Stimulated activated CD8-positive, alpha-beta memory T cell treated with anti-CD3 and anti-CD28 coated beads, Interleukin-2, amount 100 ng/mL, for 48 hours (primary cell): ENCODE measurements around the gene ZMYM2.
"Not testable (repeated sequence)": the region's sequence is repeated elsewhere in the genome, so short reads cannot be mapped to it uniquely, and the experiment has no call there.

ENCODE experiments used
- DNase-seq, 2 donors: peaks; one replicate each; pipeline ENCODE4 v3.0.0-alpha.2; 2020; ENCODE audit warnings: low read depth in 2 of 2

ZMYM2 gene

DNA sequence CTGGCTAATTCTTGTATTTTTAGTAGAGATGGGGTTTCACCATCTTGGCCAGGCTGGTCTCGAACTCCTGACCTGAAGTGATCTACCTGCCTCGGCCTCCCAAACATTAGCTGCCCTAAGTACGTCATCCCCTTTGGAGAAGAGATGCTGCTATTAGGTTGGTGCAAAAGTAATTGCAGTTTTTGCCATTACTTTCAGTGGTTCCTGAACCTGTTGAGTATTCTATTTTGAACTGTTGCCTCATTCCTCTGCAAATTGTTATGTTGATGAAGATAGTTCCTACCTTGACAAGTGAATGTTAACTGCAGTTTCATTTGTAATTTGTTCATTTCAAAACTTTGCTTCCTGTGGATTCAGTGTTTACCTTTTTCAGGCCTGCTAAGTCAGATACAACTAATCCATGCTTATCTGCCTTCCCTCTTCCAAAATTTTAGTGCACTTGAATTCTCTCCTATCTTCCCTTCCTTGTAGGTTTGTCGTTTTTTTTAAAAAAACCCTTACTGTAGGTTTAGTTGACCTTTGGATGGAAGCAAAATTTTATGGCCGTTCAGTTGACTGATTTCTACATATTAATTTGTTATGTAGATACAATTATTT lies 24.0 kb downstream of the ZMYM2 start:
- DNase-seq: no peak

DNA sequence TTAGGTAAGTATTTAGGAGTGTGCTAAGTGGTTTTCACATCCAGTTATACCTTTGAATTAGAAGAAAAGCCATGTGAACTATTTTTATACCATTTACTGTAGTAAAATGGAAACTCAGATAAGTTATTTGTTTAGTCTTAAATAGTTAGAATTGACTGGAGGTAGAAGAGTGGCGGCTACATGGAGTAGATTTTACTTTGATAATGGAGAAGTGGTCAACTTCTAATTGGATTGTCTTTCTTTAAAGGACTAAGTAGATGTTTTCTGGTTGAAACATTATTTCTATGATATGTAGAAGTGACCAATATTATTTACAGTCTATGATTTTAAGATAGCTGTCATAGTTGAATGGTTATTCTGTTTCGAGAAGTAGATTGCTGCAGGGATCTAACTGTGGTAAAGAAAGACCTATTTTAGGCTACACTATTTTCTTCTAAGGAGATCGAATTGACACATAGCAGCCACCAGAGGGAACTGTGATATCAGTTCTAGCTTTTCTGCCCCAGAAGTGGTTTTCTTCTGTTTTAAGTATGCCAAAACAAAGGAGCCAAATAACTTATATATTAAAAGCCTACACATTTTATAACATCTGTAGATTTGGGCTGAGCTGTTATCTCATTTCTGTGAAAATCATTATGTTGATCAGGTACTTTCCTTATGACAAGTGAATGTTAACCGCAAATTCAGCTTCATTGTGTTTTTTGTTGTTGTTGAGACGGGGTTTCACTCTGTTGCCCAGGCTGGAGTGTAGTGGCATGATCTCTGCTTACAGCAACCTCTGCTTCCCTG lies 26.1 kb downstream of the ZMYM2 start:
- DNase-seq: no peak

DNA sequence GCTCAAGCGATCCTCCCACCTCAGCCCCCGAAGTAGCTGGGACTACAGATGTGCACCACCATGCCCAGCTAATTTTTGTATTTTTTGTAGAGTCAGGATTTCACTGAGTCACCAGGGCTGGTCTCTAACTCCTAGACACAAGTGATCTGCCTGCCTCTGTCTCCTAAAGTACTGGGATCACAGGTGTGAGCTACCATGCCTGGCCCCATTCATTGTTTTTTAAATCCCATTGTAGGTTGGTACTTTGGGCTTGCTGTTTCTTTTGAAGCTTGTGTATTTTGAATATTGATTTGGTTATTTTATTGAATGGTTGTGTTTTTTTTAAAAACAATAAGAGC lies 26.7 kb downstream of the ZMYM2 start:
- DNase-seq: no peak

DNA sequence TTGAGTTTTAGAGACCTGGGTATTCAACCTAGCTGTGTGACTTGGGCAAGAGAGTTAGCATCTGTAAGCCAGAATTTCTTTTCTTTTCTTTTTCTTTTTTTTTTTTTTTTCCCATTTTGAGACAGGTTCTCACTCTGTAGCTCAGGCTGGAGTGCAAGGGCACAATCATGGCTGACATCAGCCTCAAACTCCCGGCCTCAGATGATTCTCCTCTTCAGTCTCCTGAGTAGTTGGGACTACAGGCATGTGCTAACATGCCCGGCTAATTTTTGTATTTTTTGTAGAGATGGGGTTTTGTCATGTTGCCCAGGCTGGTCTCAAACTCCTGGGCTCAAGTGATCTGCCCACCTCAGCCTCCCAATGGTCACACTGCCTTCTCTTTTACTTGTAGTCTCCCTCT lies 33.0 kb downstream of the ZMYM2 start:
- no peak for DNase-seq

DNA sequence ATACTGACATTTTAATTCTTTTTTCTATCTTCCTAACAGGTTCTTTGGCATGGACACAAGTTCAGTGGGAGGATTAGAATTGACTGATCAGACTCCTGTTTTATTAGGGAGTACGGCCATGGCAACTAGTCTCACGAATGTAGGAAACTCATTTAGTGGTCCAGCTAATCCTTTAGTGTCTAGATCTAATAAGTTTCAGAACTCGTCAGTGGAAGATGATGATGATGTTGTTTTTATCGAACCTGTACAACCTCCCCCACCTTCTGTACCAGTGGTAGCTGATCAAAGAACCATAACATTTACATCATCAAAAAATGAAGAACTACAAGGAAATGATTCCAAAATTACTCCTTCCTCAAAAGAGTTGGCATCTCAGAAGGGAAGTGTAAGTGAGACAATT lies 34.5 kb downstream of the ZMYM2 start:
- DNase-seq: no peak

DNA sequence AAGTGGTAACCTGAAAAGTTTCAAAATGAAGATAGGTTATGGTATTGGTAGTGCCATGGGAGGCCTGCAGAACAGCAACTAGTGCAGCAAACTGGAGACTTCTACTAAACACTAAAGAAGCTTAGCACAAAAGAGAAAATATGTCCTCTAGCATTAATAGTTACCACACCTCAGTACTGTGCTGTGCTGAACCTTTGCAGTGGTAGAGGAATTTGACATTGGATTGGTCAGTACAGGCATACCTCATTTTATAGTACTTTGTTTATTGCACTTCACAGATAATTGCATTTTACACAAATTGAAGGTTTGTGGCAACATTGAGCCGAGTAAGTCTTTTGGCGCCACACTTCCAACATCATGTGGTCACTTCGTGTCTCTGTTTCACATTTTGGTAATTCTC lies 40.4 kb downstream of the ZMYM2 start:
- DNase-seq: no peak

DNA sequence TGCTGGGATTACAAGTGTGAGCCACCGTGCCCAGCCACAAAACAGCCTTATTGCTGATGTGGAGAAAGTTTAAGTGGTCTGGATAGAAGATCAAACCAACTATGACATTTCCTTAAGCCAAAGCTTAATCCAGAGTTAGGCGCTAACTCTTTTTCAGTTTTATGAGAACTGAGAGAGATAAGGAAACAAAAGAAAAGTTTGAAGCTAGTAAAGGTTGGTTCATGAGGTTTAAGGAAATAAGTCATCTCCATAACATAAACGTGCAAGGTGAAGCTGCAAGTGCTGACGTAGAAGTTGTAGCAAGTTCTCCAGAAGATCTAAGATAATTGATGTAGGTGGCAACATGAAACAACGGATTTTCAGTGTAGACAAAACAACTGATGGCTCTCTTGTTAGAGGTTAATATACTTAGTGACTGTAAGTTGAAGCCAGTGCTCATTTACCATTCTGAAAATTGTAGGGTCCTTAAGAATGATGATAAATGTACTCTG lies 41.6 kb downstream of the ZMYM2 start:
- DNase-seq: no peak

DNA sequence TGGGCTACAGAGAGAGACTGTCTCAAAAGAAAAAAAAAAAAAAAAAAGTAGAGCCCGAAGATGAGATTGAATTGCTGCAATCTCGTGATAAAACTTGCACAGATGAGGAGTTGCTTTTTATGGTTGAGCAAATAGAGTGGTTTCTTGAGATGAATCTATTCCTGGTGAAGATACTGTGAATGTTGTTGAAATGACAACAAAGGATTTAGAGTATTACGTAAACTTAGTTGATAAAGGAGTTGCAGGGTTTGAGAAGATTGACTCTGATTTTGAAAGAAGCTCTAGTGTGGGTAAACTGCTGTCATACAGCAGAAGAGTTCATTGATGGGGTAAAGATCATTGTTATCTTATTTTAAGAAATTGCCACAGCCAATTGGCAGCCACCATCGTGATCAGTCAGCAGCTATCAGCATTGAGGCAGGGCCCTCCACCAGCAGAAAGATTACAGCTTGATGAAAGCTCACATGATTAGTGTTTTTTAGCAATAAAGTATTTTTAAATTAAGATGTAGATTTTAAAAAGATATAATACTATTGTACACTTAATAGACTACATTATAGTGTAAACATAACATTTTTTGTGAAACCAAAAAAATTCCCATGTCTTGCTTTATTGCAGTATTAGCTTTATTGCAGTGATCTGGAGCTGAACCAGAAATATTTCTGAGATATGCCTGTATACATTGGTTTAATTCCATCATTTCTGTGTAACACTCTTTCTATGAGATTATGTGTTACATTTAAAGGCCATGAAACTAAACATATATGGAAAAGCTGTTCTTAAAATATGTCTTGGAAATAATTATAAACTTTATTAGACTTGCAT lies 43.1 kb downstream of the ZMYM2 start:
- DNase-seq: no peak

DNA sequence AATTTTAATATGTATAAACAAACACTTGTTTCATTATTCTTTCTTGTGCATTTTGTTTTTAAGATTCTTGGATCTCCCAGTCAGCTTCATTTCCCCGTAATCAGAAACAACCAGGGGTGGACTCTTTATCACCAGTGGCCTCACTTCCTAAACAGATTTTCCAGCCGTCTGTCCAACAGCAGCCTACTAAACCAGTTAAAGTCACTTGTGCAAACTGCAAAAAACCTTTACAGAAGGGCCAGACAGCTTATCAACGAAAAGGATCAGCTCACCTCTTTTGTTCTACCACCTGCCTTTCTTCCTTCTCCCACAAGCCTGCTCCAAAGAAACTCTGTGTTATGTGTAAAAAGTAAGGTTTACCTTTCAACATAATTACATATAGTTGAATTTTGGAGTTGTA lies 44.3 kb downstream of the ZMYM2 start:
- no peak for DNase-seq

DNA sequence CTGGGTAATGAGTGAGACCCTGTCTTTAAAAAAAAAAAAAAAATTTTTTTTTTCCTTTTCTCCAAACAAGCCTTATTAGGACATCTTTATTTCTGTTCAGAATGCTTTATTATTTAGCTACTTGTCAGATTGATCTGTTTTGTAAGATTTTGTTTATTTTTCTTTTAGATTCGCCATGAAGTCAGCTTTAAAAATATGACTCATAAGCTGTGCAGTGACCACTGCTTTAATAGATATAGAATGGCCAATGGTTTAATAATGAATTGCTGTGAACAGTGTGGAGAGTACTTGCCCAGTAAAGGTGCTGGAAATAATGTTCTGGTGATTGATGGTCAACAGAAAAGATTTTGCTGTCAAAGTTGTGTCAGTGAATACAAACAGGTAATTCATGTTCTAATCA lies 47.7 kb downstream of the ZMYM2 start:
- no peak for DNase-seq

DNA sequence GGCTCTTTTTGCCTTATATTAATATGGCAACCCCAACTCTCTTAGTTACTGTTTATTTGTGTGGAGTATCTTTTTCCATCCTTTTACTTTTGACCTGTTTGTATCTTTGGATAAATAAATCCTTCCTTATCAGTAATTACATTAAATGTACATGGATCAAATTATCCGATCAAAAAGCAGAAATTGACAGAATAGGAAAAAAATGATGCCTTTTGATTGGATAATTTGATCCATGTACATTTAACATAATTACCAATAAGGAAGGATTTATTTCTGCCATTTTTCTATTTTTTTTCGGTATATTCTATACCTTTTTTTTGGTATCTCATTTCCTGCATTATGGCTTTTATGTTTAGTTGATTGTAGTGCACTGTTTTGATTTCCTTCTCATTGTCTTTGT lies 57.2 kb downstream of the ZMYM2 start:
- DNase-seq: no peak

DNA sequence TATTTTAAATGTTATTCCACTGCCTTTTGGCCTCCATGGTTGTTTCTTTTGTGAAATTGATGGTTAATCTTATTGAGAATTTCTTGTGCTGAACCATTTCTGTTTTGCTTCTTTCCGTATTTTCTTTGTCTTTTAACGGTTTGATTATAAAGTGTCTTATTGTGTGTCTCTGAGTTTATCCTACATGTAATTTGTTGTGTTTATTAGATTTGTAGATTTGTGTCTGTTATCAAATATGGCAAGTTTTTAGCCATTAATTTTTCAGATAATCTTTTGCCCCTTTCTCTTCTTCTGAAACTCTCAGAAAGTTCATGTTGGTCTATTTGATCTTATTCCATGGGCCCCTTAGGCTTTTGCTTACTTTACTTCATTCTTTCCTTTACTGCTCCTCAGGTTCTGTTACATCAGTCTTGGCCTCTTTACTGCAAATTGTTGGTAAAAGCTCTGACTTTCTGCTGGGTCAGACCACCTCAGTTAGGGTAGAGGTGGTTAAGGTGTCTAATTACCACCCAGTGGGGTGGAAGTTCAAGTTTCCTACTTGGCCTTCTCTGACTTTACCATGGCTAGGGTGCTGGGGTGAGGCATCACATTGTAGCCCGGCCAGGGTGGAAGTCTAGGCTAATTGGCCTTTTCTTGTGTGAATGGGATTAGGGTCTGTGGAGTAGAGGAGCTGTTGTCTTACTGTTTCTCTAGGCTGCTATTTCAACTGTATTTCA lies 58.3 kb downstream of the ZMYM2 start:
- DNase-seq: no peak

DNA sequence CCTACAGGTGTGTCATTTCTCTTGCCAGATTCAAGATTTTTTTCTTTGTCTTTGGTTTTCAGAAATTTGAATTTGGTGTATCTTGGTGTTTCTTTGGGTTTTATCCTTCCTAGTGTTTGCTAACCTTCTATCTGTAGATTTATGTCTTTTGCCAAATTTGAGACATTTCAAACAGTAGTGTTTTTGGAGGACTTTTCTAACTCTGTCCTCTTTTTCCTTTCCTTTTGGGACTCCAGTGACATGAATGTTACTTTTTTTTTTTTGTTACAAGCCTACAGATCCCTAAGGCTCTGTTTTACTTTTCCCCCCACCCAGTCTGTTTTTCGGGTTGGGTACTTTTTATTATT lies 58.8 kb downstream of the ZMYM2 start:
- no peak for DNase-seq

DNA sequence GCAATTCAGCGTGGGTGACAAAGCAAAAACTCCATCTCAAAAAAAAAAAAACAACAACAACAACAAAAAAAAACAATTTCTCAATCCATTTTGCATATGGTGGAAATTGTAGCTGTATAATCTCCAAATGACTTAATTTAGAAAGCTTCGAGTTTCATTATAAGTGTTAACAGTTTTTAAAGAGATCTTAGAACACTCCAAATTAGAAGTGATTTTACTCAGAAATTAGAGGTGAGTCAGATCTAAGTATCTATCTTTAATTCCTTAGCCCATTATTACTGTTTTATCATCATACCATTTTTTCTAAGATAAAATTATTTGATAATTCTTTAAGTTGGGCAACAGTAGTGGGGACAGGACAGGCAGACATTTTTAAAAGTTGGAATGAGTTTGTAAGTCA lies 60.5 kb downstream of the ZMYM2 start:
- DNase-seq: no peak

DNA sequence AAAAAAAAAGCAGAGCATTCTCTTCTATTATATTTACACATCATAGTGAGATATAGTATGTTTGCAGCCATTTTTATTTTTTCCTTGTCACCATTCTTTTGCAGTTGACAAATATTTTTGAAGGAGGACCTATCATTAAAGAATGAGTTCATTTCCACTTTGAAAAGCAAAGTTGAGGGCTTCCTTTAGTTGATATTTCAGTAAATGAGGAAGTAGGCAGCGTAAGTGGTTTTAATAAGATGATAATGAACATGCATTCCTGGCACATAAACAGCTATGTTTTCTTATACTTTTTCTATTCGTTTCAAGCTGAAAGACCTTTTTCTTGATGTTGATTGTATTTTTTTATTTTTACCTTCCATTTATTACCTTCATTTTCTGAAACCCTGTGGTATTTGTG lies 66.2 kb downstream of the ZMYM2 start:
- no peak for DNase-seq

DNA sequence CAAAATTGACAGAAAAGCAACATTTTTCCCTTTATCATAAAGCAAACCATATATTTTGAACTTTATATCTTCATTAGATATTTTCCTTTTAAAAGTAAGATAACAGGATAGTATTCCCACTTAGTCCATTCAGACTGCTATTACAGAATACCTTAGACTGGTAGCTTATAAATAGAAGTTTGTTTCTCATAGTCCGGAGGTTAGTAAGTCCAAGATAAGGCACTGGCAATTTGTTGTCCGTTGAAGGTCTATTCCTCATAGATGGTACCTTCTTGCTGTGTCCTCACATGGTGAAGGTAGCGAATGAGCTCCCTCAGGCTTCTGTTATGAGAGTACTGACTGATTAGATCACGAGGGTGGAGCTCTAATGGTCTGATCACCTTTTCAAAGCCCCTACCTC lies 70.4 kb downstream of the ZMYM2 start:
- no peak for DNase-seq

DNA sequence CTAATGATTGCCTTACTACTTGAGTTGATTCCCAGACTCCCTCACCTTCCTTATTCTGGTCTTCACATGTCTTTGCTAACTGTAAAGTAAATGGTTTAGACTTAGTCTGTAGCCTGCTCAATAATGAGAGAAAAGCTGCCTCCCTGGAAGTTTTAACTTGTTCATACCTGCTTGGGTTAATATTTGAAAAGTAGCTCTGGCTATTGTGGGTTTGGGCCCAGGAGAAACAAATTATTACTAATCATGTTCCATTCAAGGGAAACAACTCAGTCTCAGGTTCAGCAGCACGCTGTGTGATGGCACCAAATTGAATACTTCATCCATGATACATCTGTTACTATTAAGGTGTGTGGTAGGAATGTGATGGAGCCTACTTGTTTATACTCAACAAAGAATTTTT lies 75.0 kb downstream of the ZMYM2 start:
- no peak for DNase-seq

DNA sequence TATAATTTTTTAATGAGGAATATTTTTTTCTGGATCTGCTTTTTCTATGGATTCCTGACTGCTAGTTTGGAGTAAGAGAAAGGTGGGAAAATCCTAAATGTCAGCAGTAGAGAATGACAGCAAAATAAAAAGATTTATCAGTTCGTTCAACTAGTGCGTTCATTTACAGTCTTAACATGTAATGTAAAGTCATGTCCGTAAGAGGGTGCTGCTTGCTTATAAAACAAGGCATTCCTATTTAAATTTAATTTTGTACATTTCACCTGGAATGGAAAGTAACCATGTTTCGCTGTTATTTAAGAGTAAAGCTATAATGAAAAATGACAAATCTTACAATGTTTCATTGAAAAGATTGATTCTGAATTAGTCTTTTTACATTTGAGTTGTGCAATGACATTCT lies 76.6 kb downstream of the ZMYM2 start:
- DNase-seq: no peak

DNA sequence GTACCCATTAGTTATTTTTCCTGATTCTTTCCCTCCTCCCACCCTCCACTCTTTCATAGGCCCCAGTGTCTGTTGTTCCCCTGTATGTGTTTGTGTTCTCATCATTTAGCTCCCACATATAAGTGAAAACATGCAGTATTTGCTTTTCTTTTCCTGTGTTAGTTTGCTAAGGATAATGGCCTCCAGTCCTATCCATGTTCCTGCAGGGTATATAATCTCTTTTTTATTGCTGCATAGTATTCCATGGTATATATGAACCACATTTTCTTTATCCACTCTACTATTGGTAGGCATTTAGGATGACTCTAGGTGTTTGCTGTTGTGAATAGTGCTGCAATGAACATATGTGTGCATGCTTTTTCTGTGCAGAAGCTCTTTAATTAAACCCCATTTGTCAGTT lies 79.4 kb downstream of the ZMYM2 start:
- DNase-seq: no peak

DNA sequence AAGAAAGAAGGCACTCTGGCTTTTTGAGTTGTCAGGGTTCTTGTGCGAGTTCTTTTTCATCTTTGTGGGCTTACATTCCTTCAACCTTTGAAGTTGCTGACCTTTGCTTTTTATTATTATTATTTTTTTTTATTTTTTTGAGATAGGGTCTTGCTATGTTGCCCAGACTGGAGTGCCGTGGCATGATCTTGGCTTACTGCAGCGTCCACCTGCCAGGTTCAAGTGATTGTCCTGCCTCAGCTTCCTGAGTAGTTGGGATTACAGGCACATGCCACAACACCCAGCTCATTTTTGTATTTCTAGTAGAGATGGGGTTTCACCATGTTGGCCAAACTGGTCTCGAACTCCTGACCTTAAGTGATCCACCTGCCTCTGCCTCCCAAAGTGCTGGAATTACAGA lies 84.1 kb downstream of the ZMYM2 start:
- not testable (repeated sequence) for DNase-seq

DNA sequence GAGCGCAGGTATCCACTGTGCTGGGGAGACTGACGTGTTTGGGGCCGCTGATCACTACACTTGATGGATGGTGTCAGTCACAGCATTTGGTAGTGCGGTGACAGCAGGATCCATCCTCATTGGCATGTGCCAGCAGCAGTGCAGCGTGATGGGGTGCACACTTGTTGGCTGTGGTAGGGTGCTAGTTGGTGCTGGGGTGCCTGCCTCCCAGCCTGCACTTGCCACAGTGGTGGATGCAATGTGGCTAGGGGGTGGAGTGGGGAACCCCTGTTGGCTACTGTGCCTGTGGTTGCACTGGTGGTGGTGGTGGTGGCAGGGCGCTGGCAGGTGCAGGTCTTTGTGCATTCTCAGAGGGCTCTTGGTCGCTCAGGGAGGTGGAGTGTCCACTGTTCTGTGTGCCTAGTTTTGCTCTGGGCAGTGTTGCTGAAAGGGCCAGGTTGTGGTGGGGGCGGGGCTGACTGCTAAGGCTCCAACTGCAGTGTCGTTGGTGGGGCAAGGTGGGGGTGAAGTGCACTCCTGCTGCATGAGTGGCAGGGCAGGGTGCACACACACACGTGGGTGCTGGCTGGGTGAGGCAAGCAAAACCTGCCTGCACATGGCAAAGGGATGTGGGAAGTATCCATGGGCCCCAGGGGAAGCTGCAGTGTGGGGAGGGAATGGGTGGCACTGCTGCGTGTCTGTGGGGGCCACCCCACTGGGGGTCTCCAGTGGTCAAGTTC lies 84.8 kb downstream of the ZMYM2 start:
- DNase-seq: no peak

DNA sequence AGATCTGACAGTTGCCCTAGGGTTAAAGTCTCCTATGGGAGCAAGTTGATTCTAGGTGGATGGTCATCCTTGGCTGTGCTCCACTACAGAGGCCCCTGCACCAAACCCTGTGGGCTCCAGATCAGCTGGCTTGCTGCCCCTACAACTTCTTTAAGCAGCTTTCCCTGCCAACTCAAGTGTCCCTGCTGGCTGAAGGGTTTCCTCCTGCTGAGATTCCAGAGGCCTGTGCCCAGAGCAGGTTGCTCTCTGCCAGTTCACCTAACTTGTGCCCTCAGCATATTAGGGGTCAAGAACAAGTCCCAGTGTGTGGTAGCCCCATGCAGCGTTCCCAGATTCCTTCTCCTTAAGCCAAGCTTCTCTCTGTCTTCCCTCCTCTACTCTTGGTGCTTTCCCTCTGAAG lies 85.6 kb downstream of the ZMYM2 start:
- no peak for DNase-seq
